Natural killer cell (primary cell): ENCODE data around the gene ABHD14A. TPM values are rescaled to one million over a fixed set of nuclear protein-coding genes. Genes with fewer than 3 reads are reported as not detected.

Experiments used
- ATAC-seq, 3 donors: fragments of 150-1000 bp in 2 of 3; fragments of 200-7000 bp in 1 of 3; cut with Tn5 transposase; 1 replicate in 1 of 3; 2 replicates in 2 of 3; pipeline ENCODE4 v1.10.0; 2021; ENCODE audit warnings: mild to moderate bottlenecking in 2 of 3, moderate library complexity in 2 of 3
- DNase-seq, 2 donors: peaks; one replicate each; pipeline versions ENCODE4 v3.0.0 to v3.0.0-alpha.2; 2013 to 2021; ENCODE audit warnings: mixed read lengths in 1 of 2
- H3K27ac ChIP-seq: one replicate; pipeline ENCODE4 v1.5.1; 2013; ENCODE audit warnings: mild to moderate bottlenecking, low read length
- H3K27me3 ChIP-seq: one replicate; pipeline ENCODE4 v1.6.1; 2013; ENCODE audit warnings: low read length; ENCODE audit not compliant: control insufficient read depth, insufficient read depth
- H3K36me3 ChIP-seq: one replicate; pipeline ENCODE4 v1.6.1; 2013; ENCODE audit warnings: low read length; ENCODE audit not compliant: control insufficient read depth, insufficient read depth
- H3K4me1 ChIP-seq: one replicate; pipeline ENCODE4 v1.6.1; 2013; ENCODE audit warnings: low read length; ENCODE audit not compliant: control insufficient read depth, insufficient read depth
- H3K4me3 ChIP-seq: one replicate; pipeline ENCODE4 v1.5.1; 2013; ENCODE audit warnings: low read length
- H3K9me3 ChIP-seq: one replicate; pipeline ENCODE4 v1.6.1; 2013; ENCODE audit warnings: low read length; ENCODE audit not compliant: control insufficient read depth, insufficient read depth
- H3K27ac Mint-ChIP-seq, 2 donors: one replicate each; pipeline ENCODE4 v1.8.0; 2022; ENCODE audit warnings: mild to moderate bottlenecking in 2 of 2, mixed read lengths in 2 of 2, moderate library complexity in 1 of 2
- H3K27me3 Mint-ChIP-seq, 2 donors: one replicate each; pipeline ENCODE4 v1.8.0; 2022; ENCODE audit warnings: low read depth in 2 of 2, mixed read lengths in 2 of 2
- H3K36me3 Mint-ChIP-seq: one replicate; pipeline ENCODE4 v1.8.0; 2022; ENCODE audit warnings: mixed read lengths
- H3K4me1 Mint-ChIP-seq, 2 donors: one replicate each; pipeline ENCODE4 v1.8.0; 2022; ENCODE audit warnings: mixed read lengths in 2 of 2
- H3K4me3 Mint-ChIP-seq: one replicate; pipeline ENCODE4 v1.8.0; 2022; ENCODE audit warnings: mild to moderate bottlenecking, moderate library complexity, mixed read lengths
- H3K9me3 Mint-ChIP-seq, 2 donors: one replicate each; pipeline ENCODE4 v1.8.0; 2022; ENCODE audit warnings: mixed read lengths in 2 of 2
- WGBS: methylation state at CpG from one replicate; pipeline ENCODE4 v1.1.7; 2013; ENCODE audit warnings: missing lambda C conversion rate; ENCODE audit not compliant: insufficient coverage; 5-methylcytosine and 5-hydroxymethylcytosine counted together
- intact Hi-C: fragments of 100-400 bp; cut with micrococcal nuclease; formaldehyde crosslinking; loops from one replicate; pipeline ENCODE4 v1.14.2; 2022
- total RNA-seq, 4 donors: library from RNA; stranded (reverse); fragments of 120-200 nt in 1 of 4; gene quantifications; one replicate each; pipeline versions ENCODE4 v1.2.3 to v1.2.4, GENCODE V29; 2013 to 2022
- TF ChIP-seq, protein P1 (sequence below): fragments of 200-600 bp; IDR thresholded peaks from one replicate; pipeline ENCODE4 v1.8.0; 2022; ENCODE audit warnings: antibody characterized with exemption

The ABHD14A gene
- total RNA-seq, 3 donors from 2014 or later (not counting 1 experiment from before 2014, with no cell fraction given), result 12.0 to 14.7 (median 13.4) TPM

DNA sequence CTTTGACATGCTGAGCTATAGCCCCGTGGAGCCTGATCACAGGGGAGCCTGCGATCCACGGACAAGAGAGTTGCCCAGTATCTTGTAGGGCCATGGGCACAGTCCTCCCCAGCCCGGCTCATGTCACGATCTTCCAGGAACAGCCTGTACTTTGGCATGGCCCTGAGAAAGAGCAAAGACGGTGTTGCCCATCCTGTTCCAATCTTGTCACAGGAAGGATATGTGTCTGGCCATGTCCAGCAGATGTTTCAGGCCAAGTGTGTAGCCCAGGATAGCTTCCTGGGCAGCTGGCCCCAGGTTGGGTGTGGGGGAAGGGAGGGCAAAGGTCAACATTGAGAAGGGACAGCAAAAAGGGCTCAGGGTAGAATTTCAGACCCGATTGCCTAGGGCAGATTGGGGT, 37.8 kb downstream of the ABHD14A start:
- Histone ChIP-seq H3K36me3 (no peaks in the 10 kb centered on the region), H3K4me3 (no peak overlapping the region), H3K27ac (no peak overlapping the region), H3K4me1 (peaks cover 6% of the 10 kb centered on the region), H3K27me3 (no peaks in the 10 kb centered on the region), H3K9me3 (no peaks in the 10 kb centered on the region)
- H3K36me3 Mint-ChIP-seq, result no peaks in the 10 kb centered on the region
- no peaks in the 10 kb centered on the region for H3K27me3 Mint-ChIP-seq
- no peaks in the 10 kb centered on the region for H3K9me3 Mint-ChIP-seq
- ATAC-seq (no peak), DNase-seq (no peak)
- WGBS, result 77% methylated on average over 7 of the region's 7 CpGs
- TF ChIP-seq, protein P1, sequence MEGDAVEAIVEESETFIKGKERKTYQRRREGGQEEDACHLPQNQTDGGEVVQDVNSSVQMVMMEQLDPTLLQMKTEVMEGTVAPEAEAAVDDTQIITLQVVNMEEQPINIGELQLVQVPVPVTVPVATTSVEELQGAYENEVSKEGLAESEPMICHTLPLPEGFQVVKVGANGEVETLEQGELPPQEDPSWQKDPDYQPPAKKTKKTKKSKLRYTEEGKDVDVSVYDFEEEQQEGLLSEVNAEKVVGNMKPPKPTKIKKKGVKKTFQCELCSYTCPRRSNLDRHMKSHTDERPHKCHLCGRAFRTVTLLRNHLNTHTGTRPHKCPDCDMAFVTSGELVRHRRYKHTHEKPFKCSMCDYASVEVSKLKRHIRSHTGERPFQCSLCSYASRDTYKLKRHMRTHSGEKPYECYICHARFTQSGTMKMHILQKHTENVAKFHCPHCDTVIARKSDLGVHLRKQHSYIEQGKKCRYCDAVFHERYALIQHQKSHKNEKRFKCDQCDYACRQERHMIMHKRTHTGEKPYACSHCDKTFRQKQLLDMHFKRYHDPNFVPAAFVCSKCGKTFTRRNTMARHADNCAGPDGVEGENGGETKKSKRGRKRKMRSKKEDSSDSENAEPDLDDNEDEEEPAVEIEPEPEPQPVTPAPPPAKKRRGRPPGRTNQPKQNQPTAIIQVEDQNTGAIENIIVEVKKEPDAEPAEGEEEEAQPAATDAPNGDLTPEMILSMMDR, result no peak
- H3K27ac Mint-ChIP-seq, result no peak overlapping the region
- H3K4me3 Mint-ChIP-seq, result no peak overlapping the region
- intact Hi-C loops, result no loop called here
- H3K4me1 Mint-ChIP-seq, result no peaks in the 10 kb centered on the region

DNA sequence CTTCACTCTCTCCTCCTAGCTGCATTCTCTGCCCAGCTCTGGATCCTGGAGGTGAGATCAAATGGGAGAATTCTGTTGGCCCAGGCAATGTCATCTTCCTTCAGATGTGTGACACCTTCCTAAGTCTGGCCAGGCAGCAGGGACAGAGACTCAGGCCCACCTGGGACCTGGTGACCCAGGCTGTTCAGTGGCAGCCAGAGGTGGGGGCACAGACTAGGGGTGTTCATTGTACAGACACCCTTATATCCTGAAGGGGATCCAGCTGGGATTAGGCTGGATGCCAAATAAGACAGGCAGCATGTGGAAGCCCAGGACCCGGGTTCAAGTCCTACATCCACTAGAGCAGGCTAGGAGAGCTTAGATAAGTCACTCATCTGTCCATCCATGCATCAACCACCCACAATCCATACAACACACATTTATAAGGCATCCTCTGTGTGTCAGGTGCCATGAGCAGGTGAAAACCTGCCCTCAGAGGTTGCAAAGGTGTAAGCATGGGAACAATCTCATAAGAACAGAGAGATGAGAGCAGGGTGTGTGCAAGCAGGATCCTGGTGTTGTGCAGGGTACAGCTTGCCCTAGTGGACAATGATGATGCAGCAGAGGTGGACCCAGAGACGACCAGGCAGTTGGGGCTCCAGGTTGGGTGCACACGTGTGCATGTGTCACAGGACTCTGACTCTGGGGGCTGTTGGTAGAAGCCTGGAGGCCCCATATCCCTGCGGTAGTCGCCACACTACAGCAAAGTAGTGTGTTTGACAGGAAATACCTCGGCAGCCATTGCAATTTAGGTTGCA, 39.1 kb downstream of the ABHD14A start:
- ATAC-seq (no peak), DNase-seq (no peak)
- intact Hi-C loops, result no loop called here
- Mint-ChIP-seq H3K27ac (no peak overlapping the region), H3K4me3 (no peak overlapping the region), H3K27me3 (no peaks in the 10 kb centered on the region), H3K4me1 (peaks cover 0 to under 1% of the 10 kb centered on the region in 2 donors), H3K9me3 (no peaks in the 10 kb centered on the region), H3K36me3 (no peaks in the 10 kb centered on the region)
- H3K4me1 ChIP-seq, result peaks cover 10% of the 10 kb centered on the region
- H3K4me3 ChIP-seq, result no peak overlapping the region
- 77% methylated on average over 6 of the region's 6 CpGs for WGBS
- H3K9me3 ChIP-seq, result no peaks in the 10 kb centered on the region
- no peaks in the 10 kb centered on the region for H3K36me3 ChIP-seq
- TF ChIP-seq, protein P1, result no peak
- no peak overlapping the region for H3K27ac ChIP-seq
- no peaks in the 10 kb centered on the region for H3K27me3 ChIP-seq

DNA sequence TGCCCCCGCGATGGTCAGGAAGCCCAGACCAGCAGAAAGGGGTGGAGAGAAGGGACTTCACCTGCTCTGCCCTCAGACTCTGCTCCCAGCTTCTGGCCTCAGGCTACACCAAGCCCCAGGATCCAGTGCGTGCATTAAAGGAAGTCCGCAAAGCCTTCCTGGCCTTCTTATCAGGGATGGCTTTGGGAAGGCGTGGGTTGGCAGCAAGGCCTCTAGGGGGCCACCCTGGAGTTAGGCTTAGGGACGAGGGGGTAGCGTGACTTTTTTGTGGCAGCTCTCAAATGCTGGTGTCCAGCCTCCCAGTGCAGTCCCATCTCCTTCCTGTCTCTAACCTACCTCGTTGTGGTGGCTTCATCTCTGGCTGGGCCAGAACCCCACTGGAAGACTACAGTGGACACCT, 39.7 kb downstream of the ABHD14A start:
- intact Hi-C loops, result no loop called here
- no peaks in the 10 kb centered on the region for H3K9me3 ChIP-seq

More for the DNA sequence above, 39.7 kb downstream of the ABHD14A start:
- Histone ChIP-seq H3K36me3 (no peaks in the 10 kb centered on the region), H3K4me1 (peaks cover 17% of the 10 kb centered on the region), H3K27me3 (no peaks in the 10 kb centered on the region), H3K4me3 (no peak overlapping the region), H3K27ac (no peak overlapping the region)
- Mint-ChIP-seq H3K27ac (no peak overlapping the region), H3K4me3 (no peak overlapping the region), H3K4me1 (peaks cover 0 to 5% of the 10 kb centered on the region in 2 donors), H3K9me3 (no peaks in the 10 kb centered on the region), H3K27me3 (no peaks in the 10 kb centered on the region), H3K36me3 (no peaks in the 10 kb centered on the region)
- TF ChIP-seq, protein P1, result no peak
- WGBS, result 82% methylated on average over 8 of the region's 8 CpGs
- ATAC-seq, result no peak
- no peak for DNase-seq
